ENCODE measurements around the gene AWAT2. TPM values are rescaled to one million over a fixed set of nuclear protein-coding genes. Genes with fewer than 3 reads are reported as not detected.

AWAT2 gene, protein sequence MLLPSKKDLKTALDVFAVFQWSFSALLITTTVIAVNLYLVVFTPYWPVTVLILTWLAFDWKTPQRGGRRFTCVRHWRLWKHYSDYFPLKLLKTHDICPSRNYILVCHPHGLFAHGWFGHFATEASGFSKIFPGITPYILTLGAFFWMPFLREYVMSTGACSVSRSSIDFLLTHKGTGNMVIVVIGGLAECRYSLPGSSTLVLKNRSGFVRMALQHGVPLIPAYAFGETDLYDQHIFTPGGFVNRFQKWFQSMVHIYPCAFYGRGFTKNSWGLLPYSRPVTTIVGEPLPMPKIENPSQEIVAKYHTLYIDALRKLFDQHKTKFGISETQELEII
- not detected for total RNA-seq
- long read RNA-seq: 0 reads

DNA sequence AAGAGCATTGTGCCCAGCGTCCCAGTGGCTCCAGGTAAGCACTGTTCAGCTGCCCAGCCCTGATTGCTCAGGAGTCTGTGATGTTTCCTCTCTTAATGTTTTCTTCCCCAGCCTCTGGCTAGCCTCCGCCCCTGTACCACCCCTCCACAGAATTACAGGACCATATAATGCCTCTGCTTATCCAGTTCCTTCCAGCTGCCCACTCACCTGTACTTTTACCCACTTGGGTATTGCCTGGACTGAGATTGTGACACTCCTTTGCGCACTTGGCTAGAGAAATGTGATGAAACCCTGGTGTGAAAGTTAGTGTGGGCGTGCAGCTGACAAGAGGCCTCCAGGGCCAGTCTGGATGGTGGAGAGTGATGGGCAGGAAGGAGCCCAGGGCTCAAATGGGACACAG is at the start of gene AWAT2:
Gene AWAT2 (minus strand): TSS at position 14 of the 400 bp plus-strand sequence. CDS start 6 bp downstream, at position 8.
- peak; percentile 74 for DNase-seq (ENCODE audit: low spot score)

DNA sequence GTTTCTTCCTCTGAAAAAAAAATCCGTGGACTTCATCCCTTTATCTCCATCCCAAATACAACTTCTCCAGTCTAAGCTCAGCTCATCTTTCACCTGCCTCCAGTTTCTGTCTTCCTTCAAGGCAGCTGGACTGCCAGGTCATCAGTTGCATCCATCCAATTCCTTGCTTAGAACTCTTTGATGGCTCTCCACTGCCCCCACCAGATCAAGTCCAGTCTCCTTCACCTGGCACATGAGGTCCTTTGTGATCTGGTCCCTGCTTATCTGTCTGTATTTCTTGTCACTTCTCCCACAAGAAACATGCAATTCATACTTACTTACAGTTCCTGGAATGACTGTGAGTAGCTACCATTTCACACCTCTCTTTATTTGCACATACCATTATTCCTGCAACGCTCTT is 46.3 kb upstream of the AWAT2 start:
- DNase-seq (ENCODE audit: low spot score): no peak

DNA sequence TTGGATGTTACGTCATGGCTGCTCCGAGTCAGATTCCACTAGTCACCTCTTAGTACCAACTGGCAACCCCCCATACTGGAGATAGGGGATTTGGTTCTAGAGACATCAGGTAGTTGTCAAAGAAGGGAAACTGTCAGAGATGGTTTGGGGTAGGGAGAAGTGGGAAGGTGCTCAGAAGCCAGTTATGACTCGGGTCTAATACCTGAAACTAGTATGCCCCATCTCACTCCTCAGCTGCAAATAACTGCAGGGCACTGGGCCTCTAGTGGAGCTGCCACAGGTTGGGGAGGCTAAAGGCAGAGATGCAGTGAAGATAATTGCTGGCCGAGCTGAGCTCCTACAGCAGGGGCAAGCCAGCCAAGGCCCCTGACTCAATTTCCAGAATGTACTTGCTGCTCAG is 42.5 kb upstream of the AWAT2 start:
- DNase-seq (ENCODE audit: low spot score): no peak

DNA sequence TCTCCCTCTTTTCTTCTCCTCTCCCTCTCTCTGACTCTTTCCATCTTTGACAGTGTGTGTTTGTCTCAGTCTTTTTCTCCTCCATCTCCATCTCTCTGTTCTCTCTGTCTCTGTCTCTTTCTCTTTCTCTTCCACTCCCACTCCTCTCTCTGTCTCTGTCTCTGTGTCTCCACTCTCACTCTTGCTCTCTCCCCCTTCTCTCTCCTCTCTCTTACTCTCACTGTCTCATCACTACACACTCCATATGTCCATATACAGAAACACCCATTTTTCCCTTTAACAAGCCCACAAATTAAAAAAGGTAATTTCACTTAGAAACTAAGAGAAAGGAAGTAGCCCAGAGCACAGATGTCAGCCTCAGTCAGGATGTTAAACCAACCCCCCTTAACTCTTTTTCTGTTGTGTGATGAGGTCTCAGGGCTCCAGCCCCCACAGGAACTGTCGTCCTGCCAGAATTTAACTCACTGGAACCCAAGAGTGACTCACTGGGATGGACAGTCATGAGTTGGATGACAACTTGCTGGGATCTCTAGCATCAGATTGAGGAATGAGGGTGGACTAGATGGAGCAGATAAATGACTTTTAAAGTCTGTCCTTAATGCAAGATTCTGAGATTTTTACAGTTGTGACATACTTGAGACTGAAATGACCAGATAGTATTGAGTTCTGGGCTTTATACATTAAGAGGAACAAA is 40.0 kb upstream of the AWAT2 start:
- no peak for DNase-seq (ENCODE audit: low spot score)

DNA sequence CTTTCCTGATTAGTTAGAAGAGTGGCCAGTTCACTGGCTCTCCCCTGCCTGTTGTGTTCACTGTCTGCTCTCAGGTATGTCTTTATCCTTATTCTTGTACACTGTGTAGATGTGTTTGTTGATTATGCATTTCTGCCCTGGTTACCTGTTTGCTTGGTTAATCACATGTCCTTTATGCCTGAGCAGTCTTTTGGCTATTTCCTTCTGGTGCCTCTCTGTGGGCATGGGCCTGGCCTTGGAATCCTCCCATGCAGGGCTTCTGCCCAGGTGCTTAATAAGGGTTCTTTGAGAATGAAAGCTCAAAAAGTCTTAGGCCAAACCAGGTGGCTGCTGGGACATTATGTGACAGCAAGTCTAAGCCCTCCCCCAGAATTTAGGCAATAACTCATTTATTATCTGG is 39.0 kb upstream of the AWAT2 start:
- DNase-seq (ENCODE audit: low spot score): no peak

DNA sequence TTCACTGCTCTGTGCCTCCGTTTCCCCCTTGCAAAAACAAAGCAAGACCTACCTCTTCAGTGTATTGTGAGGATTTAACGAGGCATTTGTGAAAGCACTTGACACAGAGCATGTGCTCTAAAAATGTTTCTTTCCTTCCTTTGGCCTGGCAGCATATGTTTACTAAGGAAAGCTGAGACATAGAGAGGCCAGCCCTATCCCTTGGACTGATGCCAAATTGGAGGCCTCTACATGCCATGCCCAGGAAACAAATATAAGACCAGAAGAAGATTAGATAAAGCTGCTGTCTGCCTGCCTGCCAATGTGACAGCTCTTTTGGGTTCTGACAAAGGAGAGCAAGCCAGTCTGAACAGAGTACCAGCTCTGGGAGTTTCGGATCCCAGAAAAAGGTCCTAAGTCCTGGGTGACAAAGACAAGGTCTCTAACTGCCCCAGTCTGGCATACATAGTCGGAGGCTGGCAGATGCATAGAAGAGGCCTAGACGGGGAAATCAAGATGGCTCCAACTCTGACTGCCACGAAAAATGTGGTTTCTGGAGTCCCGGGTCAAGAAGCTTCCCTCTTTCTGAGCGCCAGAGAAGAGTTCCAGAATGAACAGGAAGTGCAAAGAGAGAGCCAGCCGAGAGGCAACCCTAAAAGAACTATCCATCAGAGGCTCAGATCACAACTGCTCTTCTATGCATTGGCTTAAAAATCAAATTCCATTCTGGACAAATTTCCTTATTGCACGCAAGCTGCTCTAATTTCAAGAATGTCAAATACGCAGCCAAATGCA is 38.3 kb upstream of the AWAT2 start:
- DNase-seq (ENCODE audit: low spot score): no peak

DNA sequence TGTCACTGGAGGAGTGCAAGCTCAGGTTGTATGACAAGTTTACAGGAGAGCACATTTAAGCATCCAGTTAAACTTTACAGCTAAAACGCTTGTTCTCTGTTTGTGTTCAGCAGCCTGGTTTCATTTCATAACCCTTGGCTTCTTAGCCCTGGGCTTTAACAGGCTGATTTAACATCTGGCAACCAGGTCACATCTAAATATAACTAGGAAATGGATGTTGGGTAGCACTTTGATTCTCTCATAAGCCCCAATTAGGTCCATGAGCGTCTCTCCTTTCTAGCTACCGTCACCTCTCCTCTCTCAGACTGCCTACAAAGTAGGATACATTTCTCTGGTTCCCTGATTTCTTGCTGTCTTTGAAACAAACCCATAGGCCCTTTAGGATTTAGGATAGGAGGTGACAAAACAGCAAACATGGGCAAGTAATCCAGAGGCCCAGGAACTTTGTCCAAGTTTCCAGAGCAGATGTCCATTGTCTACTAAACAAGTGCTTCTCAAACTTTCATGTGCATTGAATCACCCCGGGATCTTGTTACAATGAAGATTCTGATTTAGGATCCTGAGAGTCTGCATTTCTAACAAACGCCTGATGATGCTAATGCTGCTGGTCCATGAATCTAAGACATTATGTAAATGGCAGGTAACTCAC is 35.0 kb upstream of the AWAT2 start:
- DNase-seq (ENCODE audit: low spot score): no peak

DNA sequence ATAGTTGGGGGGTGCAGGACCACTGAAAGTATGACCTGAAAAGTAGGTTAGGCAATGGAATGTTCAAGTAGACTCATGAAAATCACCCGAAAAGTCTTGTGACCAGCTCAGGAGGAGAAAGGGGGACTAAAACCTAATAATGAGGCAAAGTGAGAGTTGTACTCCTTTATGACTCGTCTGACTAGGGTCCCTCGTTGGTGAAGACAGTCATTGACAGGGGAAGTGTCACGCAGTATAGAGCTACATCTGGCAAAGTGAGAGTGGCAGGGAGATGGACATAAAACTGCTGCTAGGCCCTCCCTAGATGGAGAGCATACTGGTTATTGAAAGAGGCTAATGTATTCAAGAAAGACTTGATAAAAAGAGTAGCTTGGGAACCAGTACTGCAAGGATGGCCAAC is 33.0 kb upstream of the AWAT2 start:
- DNase-seq (ENCODE audit: low spot score): no peak

DNA sequence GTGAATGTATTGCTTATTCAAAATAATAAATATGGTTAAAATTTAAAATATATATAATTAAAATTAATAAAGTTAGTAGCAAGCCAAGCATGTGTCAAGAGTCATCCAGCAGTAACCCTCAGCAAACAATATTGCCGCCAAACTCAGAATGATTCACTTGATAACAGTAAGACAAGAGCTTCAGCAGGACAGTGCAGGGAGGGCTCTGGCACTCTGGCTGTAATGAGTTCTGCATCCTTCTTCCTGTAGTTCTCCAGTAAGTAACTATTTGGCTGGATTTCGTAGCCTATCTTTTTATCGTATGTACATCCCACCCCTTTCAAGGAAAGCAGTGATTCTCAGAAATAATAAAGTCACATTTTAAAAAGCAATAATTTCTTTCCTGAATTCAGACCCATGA is 30.1 kb upstream of the AWAT2 start:
- no peak for DNase-seq (ENCODE audit: low spot score)

DNA sequence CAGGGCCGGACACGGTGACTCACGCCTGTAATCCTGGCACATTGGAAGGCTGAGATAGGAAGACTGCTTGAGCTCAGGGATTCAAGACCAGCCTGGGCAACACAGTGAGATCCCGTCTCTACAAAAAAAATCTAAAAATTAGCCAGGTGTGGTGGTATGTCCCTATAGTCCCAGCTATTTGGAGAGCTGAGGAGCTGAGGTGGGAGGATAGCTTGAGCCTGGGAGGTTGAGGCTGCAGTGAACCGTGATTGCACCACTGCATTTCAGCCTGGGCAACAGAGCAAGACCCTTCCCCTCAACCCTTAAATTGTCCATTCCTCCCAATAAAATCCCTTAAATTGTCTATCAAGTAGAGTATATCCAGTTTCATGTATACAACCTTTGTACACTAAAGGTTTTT is 29.6 kb upstream of the AWAT2 start:
- DNase-seq (ENCODE audit: low spot score): no peak

DNA sequence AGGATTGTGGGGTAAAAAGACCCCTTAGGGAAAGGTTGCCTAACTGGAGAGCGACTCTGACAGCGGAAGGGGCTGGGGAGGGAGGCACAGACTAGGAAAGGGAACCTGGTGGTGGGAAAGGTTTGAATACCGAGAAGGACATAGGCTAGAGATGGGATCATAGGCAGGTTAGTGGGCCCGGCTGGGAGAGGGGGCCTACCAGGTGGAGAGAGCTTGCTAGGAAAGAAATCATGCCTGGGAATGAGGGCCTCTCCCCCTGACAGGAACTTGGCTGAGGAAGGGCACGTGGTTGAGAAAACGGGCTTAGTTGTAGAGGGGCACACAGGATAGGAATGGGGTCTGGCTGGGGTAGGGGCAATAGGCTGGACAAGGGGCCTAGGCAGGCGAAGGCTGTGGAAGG is 16.9 kb upstream of the AWAT2 start:
- no peak for DNase-seq (ENCODE audit: low spot score)

DNA sequence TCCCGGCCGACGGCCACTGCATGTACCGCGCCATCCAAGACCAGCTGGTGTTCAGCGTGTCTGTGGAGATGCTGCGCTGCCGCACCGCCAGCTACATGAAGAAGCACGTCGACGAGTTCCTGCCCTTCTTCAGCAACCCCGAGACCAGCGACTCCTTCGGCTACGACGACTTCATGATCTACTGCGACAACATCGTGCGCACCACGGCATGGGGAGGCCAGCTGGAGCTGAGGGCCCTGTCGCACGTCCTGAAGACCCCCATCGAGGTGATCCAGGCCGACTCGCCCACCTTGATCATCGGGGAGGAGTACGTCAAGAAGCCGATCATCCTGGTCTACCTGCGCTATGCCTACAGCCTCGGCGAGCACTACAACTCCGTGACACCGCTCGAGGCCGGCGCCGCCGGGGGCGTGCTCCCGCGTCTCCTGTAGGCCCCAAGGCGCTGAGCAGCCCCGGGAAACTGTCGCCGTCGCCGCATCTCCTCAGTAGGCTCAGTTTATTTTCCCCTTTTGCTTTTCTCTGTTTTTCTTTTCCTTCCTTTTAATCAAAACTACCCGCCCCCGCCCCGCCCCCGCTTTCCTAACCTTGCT is 13.3 kb upstream of the AWAT2 start:
- DNase-seq (ENCODE audit: low spot score): no peak

DNA sequence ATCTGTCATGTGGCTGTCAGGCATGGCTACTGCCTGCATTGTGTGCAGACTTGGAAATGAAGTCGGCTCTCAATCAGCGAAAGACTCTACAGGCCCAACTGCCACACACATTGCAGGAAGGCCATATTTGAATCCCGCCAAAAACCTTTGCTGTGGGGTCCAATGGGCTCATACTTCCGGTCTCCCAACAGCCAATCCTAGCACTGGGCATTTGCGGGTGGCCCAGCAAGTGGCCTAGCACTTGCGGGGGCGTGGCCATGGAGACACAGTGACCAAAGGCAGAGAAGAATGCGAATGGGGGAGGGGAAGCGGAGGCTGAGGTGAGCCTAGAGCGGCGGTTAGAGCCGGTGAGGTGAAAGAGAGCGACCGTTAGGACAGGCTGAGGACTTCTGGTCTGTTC is 12.3 kb upstream of the AWAT2 start, which contains the start of gene OTUD6A:
Gene OTUD6A (plus strand): TSS at position 382 of the 400 bp plus-strand sequence. CDS start 68 bp downstream, outside the sequence.
- no peak for DNase-seq (ENCODE audit: low spot score)

DNA sequence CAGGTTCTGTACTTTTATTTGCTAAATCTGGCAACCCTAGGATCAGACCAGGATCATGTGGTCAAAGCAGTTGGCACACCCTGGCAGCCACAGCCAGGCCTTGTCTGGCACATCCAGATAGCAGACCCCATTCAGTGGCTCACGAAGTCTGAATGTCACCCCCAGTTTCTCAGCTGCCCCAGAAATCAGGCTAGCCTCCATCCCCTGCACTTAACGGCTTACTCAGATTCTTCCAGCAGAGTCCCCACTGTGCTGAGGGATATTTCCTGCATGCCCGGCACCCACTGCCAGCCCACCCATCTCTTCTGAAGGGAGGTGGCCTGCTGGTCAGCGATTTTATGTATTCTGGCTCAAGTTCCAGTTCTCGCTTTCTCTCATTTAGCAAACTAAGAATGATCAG is 4.7 kb upstream of the AWAT2 start:
- peak; percentile 62 for DNase-seq (ENCODE audit: low spot score)

DNA sequence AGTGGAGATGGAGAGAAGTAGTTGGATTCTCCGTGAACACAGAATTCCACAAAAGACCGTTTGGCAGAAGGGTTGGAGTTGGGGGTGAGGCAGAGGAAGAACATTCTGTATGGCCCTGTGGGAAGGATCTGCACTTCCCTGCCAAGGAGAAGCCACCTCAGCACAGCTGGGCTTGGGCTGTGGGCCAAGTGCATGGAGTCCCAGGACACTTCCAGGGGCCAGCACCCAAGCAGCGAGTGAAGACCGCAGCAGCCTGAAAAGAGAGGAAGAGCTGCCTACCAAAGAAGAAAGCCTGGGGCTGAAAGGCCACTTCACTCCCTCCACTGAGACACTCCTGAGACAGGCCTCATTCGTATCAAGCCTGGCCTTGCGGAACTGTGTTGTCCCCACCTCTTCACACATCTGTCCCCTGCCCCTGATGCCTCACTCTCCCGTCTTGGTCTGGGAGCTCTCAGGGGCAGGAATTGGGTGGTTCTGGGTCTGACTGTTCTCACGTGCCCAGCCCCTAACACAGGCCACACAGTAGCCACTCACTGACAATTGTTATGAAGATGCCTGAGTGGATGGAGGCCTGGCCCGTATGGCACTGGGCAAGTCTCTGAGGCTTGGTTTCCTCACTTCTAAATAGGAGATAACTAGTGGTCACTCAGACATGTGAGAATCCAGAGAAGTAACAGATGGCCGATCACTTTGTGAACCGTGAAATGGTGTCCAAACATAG is 3.3 kb upstream of the AWAT2 start:
- peak; percentile 77 for DNase-seq (ENCODE audit: low spot score)

DNA sequence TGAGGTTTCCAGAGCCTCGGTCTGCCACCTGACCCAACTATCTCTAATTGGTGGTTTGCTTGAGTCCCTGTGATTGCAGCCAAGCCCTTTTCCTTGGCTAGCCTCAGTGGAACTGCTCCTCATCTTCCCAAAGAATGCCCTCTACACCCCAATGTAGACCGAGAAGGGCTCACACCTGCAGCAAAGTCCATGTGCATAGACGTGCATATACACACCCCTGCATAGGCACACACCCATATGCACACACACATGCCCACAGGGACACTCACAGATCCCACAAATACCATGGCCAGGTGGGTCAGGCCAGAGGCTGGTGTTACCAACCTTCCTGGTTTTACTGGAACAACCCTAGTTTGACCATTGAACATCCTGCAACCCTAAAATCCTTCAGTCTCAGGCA is 332 bp downstream of the AWAT2 start:
- no peak for DNase-seq (ENCODE audit: low spot score)

DNA sequence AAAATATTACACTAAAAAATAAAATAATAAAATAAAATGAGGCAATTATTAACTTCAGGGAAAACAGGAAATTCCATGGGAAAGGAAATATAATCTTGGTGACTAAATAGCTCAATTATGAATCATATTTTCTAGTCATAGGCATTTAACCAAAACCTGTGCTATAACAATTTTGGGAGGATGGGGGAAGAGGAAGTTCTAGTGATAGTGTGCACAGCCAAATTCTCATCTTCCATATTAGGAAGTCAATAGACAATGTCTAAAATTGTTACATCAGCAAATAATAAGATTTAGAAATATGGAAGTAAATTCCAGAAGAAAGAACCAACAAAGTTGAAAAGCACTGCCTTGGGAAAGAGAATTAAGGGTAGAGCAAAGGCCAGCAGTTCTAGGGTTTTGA is 2.8 kb downstream of the AWAT2 start:
- DNase-seq (ENCODE audit: low spot score): no peak

DNA sequence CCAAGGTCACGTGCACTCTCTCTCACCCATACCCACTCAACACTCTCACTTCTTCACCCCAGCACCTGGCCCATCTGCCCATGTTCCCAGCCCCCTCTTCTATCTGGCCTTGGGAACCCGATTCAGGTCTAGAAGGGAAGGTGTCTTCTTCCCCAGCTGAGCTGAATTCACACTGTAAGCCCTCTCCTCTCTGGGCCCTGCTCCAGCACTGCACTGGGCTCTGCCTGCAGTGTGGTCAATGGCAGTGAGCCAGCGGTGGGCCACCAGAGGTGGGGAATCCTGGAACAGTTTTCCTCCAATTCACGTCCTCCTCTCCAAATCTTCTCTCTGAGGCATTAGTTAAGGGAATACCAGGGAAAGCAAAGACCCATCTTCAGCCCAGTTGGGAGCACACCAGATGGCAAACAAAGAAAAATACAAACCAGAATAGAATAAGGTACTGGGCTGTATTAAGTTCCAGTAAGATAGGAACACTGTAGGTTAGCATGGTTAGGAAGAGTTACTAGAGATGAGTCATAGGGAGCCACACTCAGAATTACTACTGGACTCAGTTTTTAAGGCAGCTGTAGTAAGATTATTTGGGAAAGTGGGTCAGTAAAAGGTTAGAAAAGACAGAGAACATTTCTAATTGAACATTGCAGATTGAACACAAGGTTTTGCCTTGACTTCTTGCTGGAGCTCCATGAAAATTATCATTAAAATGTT is 5.0 kb downstream of the AWAT2 start:
- DNase-seq (ENCODE audit: low spot score): no peak

DNA sequence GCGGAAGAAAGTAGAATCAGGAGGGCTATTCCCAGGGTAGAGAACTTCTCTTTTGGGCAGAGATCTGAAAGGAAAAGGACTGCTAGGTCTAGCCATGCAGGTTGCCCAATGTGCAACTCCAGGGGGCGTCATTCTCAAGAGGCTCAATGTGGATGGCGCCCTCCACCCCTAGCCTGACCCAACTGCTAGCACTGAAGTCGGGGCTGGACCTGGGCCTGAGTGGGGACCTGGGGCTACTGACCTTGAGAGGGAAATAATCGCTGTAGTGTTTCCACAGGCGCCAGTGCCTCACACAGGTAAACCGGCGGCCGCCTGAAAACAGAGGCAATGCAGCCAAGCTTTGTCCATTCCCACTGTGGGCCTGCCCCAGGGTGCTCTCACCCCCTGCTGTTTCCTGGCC is 6.1 kb downstream of the AWAT2 start:
- peak; percentile 59 for DNase-seq (ENCODE audit: low spot score)
